Measurements from ENCODE around the gene BAIAP2.

BAIAP2 gene

DNA sequence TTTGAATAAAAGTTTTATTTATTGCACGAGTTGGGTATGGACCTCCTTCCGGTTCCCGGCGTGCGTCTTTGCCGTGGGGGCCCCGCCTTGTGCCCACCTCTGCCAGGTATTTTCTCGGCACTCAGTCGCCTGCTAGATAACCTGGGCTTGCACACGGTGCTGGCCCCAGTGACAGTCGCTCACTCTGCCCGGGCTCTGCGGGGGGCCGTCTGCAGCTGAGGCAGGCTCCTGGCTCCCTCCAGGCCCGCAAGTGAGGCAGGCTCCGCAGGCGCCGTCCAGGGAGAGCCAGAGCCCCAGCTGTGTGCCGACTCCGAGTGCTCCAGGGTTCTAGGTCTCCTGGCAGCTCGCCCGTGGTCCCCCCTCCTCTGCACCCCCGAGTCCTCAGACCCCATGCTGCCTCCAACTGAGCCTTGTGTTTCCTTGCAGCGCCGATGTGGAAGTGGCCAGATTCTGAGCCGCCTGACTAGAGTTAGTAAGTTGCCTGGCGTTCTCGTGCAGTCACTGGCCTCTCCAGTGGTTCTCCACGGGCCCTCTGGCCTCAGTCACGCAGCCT, 75.6 kb downstream of the BAIAP2 start:
- H3K4me3 ChIP-seq (ENCODE audit: low read depth in 1 of 2, low read length in 1 of 2), result no peak overlapping the region
- no peaks in the 10 kb centered on the region for H3K4me1 ChIP-seq (ENCODE audit: control insufficient read depth in 1 of 2, insufficient read depth in 1 of 2, low read depth in 1 of 2, low read length in 1 of 2)
- H3K27ac ChIP-seq, result no peak overlapping the region
- TF ChIP-seq, protein P1, sequence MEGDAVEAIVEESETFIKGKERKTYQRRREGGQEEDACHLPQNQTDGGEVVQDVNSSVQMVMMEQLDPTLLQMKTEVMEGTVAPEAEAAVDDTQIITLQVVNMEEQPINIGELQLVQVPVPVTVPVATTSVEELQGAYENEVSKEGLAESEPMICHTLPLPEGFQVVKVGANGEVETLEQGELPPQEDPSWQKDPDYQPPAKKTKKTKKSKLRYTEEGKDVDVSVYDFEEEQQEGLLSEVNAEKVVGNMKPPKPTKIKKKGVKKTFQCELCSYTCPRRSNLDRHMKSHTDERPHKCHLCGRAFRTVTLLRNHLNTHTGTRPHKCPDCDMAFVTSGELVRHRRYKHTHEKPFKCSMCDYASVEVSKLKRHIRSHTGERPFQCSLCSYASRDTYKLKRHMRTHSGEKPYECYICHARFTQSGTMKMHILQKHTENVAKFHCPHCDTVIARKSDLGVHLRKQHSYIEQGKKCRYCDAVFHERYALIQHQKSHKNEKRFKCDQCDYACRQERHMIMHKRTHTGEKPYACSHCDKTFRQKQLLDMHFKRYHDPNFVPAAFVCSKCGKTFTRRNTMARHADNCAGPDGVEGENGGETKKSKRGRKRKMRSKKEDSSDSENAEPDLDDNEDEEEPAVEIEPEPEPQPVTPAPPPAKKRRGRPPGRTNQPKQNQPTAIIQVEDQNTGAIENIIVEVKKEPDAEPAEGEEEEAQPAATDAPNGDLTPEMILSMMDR (IDR thresholded peaks at IDR 0.05), result no peak
- H3K9me3 ChIP-seq, result no peaks in the 10 kb centered on the region
- peaks cover 19% of the 10 kb centered on the region for H3K36me3 ChIP-seq
- no peaks in the 10 kb centered on the region for H3K27me3 ChIP-seq

DNA sequence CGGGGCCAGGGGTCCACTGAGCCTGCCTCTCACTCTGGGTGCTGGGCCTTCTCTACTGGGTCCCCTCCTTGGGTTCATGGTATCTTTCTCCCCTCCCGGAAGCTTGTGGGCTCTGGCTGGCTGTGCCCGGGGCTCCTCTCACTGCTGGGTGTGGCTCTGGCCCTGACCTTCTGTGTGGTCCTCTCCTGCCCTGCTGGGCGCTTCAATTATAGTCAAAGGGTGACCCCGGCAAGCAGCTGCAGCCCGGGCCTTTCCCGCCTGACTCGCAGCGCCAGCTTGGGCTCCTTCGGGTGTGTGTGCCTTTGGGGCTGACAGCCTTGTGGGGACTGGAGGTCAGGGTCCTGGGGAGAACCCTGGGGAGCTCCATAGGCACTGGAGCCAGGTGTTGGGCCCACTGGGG, 76.1 kb downstream of the BAIAP2 start:
- H3K27me3 ChIP-seq, result no peaks in the 10 kb centered on the region
- H3K4me1 ChIP-seq (ENCODE audit: control insufficient read depth in 1 of 2, insufficient read depth in 1 of 2, low read depth in 1 of 2, low read length in 1 of 2), result no peaks in the 10 kb centered on the region
- H3K4me3 ChIP-seq (ENCODE audit: low read depth in 1 of 2, low read length in 1 of 2), result no peak overlapping the region
- TF ChIP-seq, protein P1 (IDR thresholded peaks at IDR 0.05), result no peak
- H3K27ac ChIP-seq, result no peak overlapping the region
- H3K9me3 ChIP-seq, result no peaks in the 10 kb centered on the region
- peaks cover 24% of the 10 kb centered on the region for H3K36me3 ChIP-seq

DNA sequence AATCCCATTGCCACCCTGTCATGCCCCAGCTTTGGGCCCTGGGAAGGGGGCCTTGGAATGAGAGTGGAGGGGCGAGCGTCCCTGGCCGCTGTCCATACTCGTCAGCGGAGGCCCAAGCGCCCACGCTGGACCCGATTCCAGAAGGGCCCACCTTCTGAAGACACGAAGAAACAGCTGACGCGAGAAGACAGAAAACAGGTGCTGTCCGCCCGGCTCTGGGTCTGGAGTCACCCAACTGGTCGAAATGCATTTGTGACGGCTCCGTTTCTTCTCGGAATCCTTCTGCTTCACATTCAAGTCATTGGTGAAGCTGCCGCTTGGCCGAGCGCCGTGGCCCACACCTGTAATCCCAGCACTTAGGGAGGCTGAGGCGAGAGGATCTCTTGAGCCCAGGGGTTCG, 77.5 kb downstream of the BAIAP2 start:
- H3K9me3 ChIP-seq, result no peaks in the 10 kb centered on the region
- H3K36me3 ChIP-seq, result peaks cover 37% of the 10 kb centered on the region
- TF ChIP-seq, protein P1 (IDR thresholded peaks at IDR 0.05), result no peak
- no peak overlapping the region for H3K27ac ChIP-seq
- no peak overlapping the region for H3K4me3 ChIP-seq (ENCODE audit: low read depth in 1 of 2, low read length in 1 of 2)
- H3K4me1 ChIP-seq (ENCODE audit: control insufficient read depth in 1 of 2, insufficient read depth in 1 of 2, low read depth in 1 of 2, low read length in 1 of 2), result no peaks in the 10 kb centered on the region
- H3K27me3 ChIP-seq, result no peaks in the 10 kb centered on the region

DNA sequence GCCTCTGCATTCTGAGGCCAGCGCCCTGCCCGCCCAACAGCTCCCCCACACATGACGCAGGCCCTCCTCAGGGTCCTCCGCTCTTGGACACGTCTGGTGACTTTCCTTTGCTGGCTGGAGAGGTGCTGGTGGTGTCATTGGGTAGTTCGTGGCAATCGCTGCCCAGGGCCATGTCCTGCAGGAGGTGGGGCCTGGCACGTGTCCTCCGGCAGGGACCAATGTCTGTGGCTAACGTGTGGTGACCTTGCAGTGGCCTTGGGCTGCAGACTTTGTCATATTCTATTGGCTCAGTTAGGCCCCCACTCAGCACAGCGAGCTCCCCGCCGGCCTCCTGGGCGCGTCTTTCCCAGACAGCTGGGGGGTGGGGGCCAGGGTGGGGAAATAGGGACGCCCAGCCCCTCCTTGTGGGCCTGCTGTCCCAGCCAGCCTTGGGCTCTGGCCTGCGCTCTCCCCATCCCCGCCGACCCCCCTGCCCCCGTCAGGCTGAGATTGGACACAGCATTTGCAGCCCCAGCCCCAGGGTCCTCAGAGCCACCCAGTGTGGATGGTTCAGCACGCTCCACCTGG, 78.3 kb downstream of the BAIAP2 start:
- Histone ChIP-seq H3K4me1 (ENCODE audit: control insufficient read depth in 1 of 2, insufficient read depth in 1 of 2, low read depth in 1 of 2, low read length in 1 of 2) (no peaks in the 10 kb centered on the region), H3K27me3 (no peaks in the 10 kb centered on the region), H3K36me3 (peaks cover 45% of the 10 kb centered on the region), H3K27ac (no peak overlapping the region), H3K4me3 (ENCODE audit: low read depth in 1 of 2, low read length in 1 of 2) (no peak overlapping the region), H3K9me3 (no peaks in the 10 kb centered on the region)
- TF ChIP-seq, protein P1 (IDR thresholded peaks at IDR 0.05), result no peak

DNA sequence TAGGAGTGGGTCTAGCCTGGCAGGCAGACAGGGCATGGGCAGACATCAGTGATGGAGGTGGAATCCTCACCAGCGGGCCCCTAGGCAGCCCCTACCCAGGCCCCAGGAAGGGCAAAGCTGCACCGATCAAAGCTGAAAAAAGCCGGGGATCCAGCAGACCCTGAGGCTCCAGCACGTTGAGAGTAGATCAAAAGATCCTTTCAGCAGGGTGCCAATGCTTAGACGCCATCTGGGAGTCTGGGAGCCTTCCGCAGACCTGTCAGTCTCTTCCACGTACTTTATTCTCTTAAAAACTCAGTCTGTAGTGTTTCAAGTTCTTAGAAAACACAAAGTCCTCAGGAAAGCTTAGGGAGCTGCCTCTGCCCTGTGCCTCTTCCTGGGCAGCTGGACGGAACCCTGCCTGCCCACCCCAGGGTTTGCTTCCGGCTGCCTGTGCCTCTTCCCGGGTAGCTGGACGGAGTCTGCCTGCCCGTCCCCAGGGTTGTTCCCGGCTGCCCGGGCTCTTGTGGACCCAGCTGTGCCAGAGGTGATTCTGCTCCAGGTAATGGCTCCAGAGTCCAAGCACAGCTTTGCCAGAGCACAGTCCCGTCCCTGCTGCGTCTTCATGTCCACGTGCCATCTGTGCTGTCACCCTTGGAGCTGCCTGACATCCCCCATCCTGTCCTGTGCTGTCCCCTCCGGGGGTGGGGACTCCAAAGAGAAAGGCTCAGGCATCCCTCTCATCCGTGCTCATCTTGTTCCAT, 79.6 kb downstream of the BAIAP2 start:
- Histone ChIP-seq H3K27me3 (peaks cover 10% of the 10 kb centered on the region), H3K36me3 (peaks cover 57% of the 10 kb centered on the region), H3K9me3 (no peaks in the 10 kb centered on the region), H3K4me3 (ENCODE audit: low read depth in 1 of 2, low read length in 1 of 2) (no peak overlapping the region), H3K4me1 (ENCODE audit: control insufficient read depth in 1 of 2, insufficient read depth in 1 of 2, low read depth in 1 of 2, low read length in 1 of 2) (peaks cover 4 to 9% of the 10 kb centered on the region in 2 experiments), H3K27ac (peak overlapping the region; percentile 5)
- TF ChIP-seq, protein P1 (IDR thresholded peaks at IDR 0.05), result no peak
